Measurements from ENCODE around the gene ZFYVE28.
"Not testable (repeated sequence)": the region's sequence is repeated elsewhere in the genome, so short reads cannot be mapped to it uniquely, and the experiment has no call there.

Gene ZFYVE28

GRCh38 chr4:2383220-2383631 is 35.2 kb downstream of the ZFYVE28 start:
- H3K79me2 ChIP-seq (ENCODE audit: control insufficient read depth, insufficient read depth, low read length); DNase-seq; H3K23ac ChIP-seq (ENCODE audit: low read length); H4K8ac ChIP-seq (ENCODE audit: low read depth, low read length); H2AK5ac ChIP-seq (ENCODE audit: low read length); H2BK5ac ChIP-seq (ENCODE audit: low read length); H3K9ac ChIP-seq (ENCODE audit: low read length); H3K4me1 ChIP-seq (ENCODE audit: control insufficient read depth, low read depth, low read length); H2BK15ac ChIP-seq (replicated peaks; ENCODE audit: low read depth); H3K27me3 ChIP-seq (ENCODE audit: insufficient read depth, low read length, poor library complexity); H3K4me3 ChIP-seq (ENCODE audit: low read length); H3K56ac ChIP-seq (ENCODE audit: low read length); H3K36me3 ChIP-seq (ENCODE audit: control insufficient read depth, insufficient read depth, low read length); H3K27ac ChIP-seq (ENCODE audit: low read depth, low read length); H2BK120ac ChIP-seq (ENCODE audit: low read depth, low read length); H4K5ac ChIP-seq (ENCODE audit: low read length); H3K4me2 ChIP-seq (ENCODE audit: low read length); H3K18ac ChIP-seq (ENCODE audit: low read length); H3K79me1 ChIP-seq (ENCODE audit: low read length); H3K4ac ChIP-seq (ENCODE audit: low read depth, low read length): not testable (repeated sequence)
- no CpG with 5 or more reads among the region's 8 CpGs for WGBS (ENCODE audit: extremely low coverage, insufficient coverage, low lambda C conversion rate)

- not testable (repeated sequence) for H3K23ac ChIP-seq (ENCODE audit: low read length); H3K27me3 ChIP-seq (ENCODE audit: insufficient read depth, low read length, poor library complexity); H3K18ac ChIP-seq (ENCODE audit: low read length); H3K79me2 ChIP-seq (ENCODE audit: control insufficient read depth, insufficient read depth, low read length); H3K56ac ChIP-seq (ENCODE audit: low read length); H2BK120ac ChIP-seq (ENCODE audit: low read depth, low read length); H2BK5ac ChIP-seq (ENCODE audit: low read length); H4K8ac ChIP-seq (ENCODE audit: low read depth, low read length); H3K4me1 ChIP-seq (ENCODE audit: control insufficient read depth, low read depth, low read length); DNase-seq; H3K79me1 ChIP-seq (ENCODE audit: low read length); H2BK15ac ChIP-seq (replicated peaks; ENCODE audit: low read depth); H3K4me2 ChIP-seq (ENCODE audit: low read length); H2AK5ac ChIP-seq (ENCODE audit: low read length); H3K4me3 ChIP-seq (ENCODE audit: low read length); H3K4ac ChIP-seq (ENCODE audit: low read depth, low read length); H4K5ac ChIP-seq (ENCODE audit: low read length); H3K36me3 ChIP-seq (ENCODE audit: control insufficient read depth, insufficient read depth, low read length); H3K9ac ChIP-seq (ENCODE audit: low read length); H3K27ac ChIP-seq (ENCODE audit: low read depth, low read length)
- WGBS (ENCODE audit: extremely low coverage, insufficient coverage, low lambda C conversion rate) = no CpG with 5 or more reads among the region's 7 CpGs
These were observed 35.7 kb downstream of the ZFYVE28 start for GRCh38 chr4:2382769-2383202.

GRCh38 chr4:2380589-2380988 is 37.9 kb downstream of the ZFYVE28 start:
- H2BK5ac ChIP-seq (ENCODE audit: low read length); H2BK15ac ChIP-seq (replicated peaks; ENCODE audit: low read depth); H3K23ac ChIP-seq (ENCODE audit: low read length); DNase-seq; H4K5ac ChIP-seq (ENCODE audit: low read length); H2AK5ac ChIP-seq (ENCODE audit: low read length); H3K4me2 ChIP-seq (ENCODE audit: low read length); H3K4me3 ChIP-seq (ENCODE audit: low read length); H3K56ac ChIP-seq (ENCODE audit: low read length); H3K79me2 ChIP-seq (ENCODE audit: control insufficient read depth, insufficient read depth, low read length); H4K8ac ChIP-seq (ENCODE audit: low read depth, low read length); H3K27me3 ChIP-seq (ENCODE audit: insufficient read depth, low read length, poor library complexity); H3K79me1 ChIP-seq (ENCODE audit: low read length); H3K18ac ChIP-seq (ENCODE audit: low read length); H3K9ac ChIP-seq (ENCODE audit: low read length); H3K36me3 ChIP-seq (ENCODE audit: control insufficient read depth, insufficient read depth, low read length); H3K4ac ChIP-seq (ENCODE audit: low read depth, low read length); H2BK120ac ChIP-seq (ENCODE audit: low read depth, low read length); H3K4me1 ChIP-seq (ENCODE audit: control insufficient read depth, low read depth, low read length); H3K27ac ChIP-seq (ENCODE audit: low read depth, low read length): not testable (repeated sequence)
- no CpG with 5 or more reads among the region's 6 CpGs for WGBS (ENCODE audit: extremely low coverage, insufficient coverage, low lambda C conversion rate)

- no peak overlapping the region for H2BK15ac ChIP-seq (replicated peaks; ENCODE audit: low read depth)
- H3K23ac ChIP-seq (ENCODE audit: low read length) = no peak overlapping the region
- no peak overlapping the region for H2AK5ac ChIP-seq (ENCODE audit: low read length)
- no peak overlapping the region for H3K56ac ChIP-seq (ENCODE audit: low read length)
- H3K36me3 ChIP-seq (ENCODE audit: control insufficient read depth, insufficient read depth, low read length) = no peaks in the 10 kb centered on the region
- H3K27ac ChIP-seq (ENCODE audit: low read depth, low read length) = no peak overlapping the region
- no peak overlapping the region for H3K4ac ChIP-seq (ENCODE audit: low read depth, low read length)
- no peak overlapping the region for H3K4me2 ChIP-seq (ENCODE audit: low read length)
- DNase-seq = no peak
- H4K8ac ChIP-seq (ENCODE audit: low read depth, low read length) = no peak overlapping the region
- no peaks in the 10 kb centered on the region for H3K79me2 ChIP-seq (ENCODE audit: control insufficient read depth, insufficient read depth, low read length)
- no peak overlapping the region for H3K18ac ChIP-seq (ENCODE audit: low read length)
- H4K5ac ChIP-seq (ENCODE audit: low read length) = no peak overlapping the region
- no peaks in the 10 kb centered on the region for H3K27me3 ChIP-seq (ENCODE audit: insufficient read depth, low read length, poor library complexity)
- H3K4me1 ChIP-seq (ENCODE audit: control insufficient read depth, low read depth, low read length) = no peaks in the 10 kb centered on the region
- no peak overlapping the region for H2BK5ac ChIP-seq (ENCODE audit: low read length)
- no peak overlapping the region for H2BK120ac ChIP-seq (ENCODE audit: low read depth, low read length)
- no peak overlapping the region for H3K4me3 ChIP-seq (ENCODE audit: low read length)
- H3K79me1 ChIP-seq (ENCODE audit: low read length) = no peaks in the 10 kb centered on the region
- no CpG with 5 or more reads among the region's 3 CpGs for WGBS (ENCODE audit: extremely low coverage, insufficient coverage, low lambda C conversion rate)
- H3K9ac ChIP-seq (ENCODE audit: low read length) = no peak overlapping the region
These were observed 39.5 kb downstream of the ZFYVE28 start for GRCh38 chr4:2378898-2379297.

- H3K4me3 ChIP-seq (ENCODE audit: low read length) = no peak overlapping the region
- H3K23ac ChIP-seq (ENCODE audit: low read length) = no peak overlapping the region
- no peak overlapping the region for H4K5ac ChIP-seq (ENCODE audit: low read length)
- H3K4ac ChIP-seq (ENCODE audit: low read depth, low read length) = no peak overlapping the region
- H2AK5ac ChIP-seq (ENCODE audit: low read length) = no peak overlapping the region
- H3K27me3 ChIP-seq (ENCODE audit: insufficient read depth, low read length, poor library complexity) = no peaks in the 10 kb centered on the region
- no peaks in the 10 kb centered on the region for H3K36me3 ChIP-seq (ENCODE audit: control insufficient read depth, insufficient read depth, low read length)
- H3K56ac ChIP-seq (ENCODE audit: low read length) = no peak overlapping the region
- DNase-seq = no peak
- H3K4me1 ChIP-seq (ENCODE audit: control insufficient read depth, low read depth, low read length) = no peaks in the 10 kb centered on the region
- no CpG with 5 or more reads among the region's 5 CpGs for WGBS (ENCODE audit: extremely low coverage, insufficient coverage, low lambda C conversion rate)
- no peak overlapping the region for H3K27ac ChIP-seq (ENCODE audit: low read depth, low read length)
- H3K4me2 ChIP-seq (ENCODE audit: low read length) = no peak overlapping the region
- H3K79me2 ChIP-seq (ENCODE audit: control insufficient read depth, insufficient read depth, low read length) = no peaks in the 10 kb centered on the region
- no peak overlapping the region for H2BK15ac ChIP-seq (replicated peaks; ENCODE audit: low read depth)
- no peak overlapping the region for H2BK5ac ChIP-seq (ENCODE audit: low read length)
- no peak overlapping the region for H3K18ac ChIP-seq (ENCODE audit: low read length)
- no peaks in the 10 kb centered on the region for H3K79me1 ChIP-seq (ENCODE audit: low read length)
- H2BK120ac ChIP-seq (ENCODE audit: low read depth, low read length) = no peak overlapping the region
- no peak overlapping the region for H3K9ac ChIP-seq (ENCODE audit: low read length)
- no peak overlapping the region for H4K8ac ChIP-seq (ENCODE audit: low read depth, low read length)
These were observed 40.0 kb downstream of the ZFYVE28 start for GRCh38 chr4:2378401-2378800.

- Histone ChIP-seq H3K56ac (ENCODE audit: low read length) (no peak overlapping the region), H3K9ac (ENCODE audit: low read length) (no peak overlapping the region), H3K18ac (ENCODE audit: low read length) (no peak overlapping the region), H3K27me3 (ENCODE audit: insufficient read depth, low read length, poor library complexity) (no peaks in the 10 kb centered on the region), H3K4me2 (ENCODE audit: low read length) (no peak overlapping the region), H3K4me1 (ENCODE audit: control insufficient read depth, low read depth, low read length) (no peaks in the 10 kb centered on the region), H3K79me1 (ENCODE audit: low read length) (no peaks in the 10 kb centered on the region), H2BK15ac (replicated peaks; ENCODE audit: low read depth) (no peak overlapping the region), H4K8ac (ENCODE audit: low read depth, low read length) (no peak overlapping the region), H2AK5ac (ENCODE audit: low read length) (no peak overlapping the region), H3K4ac (ENCODE audit: low read depth, low read length) (no peak overlapping the region), H3K27ac (ENCODE audit: low read depth, low read length) (no peak overlapping the region), H3K4me3 (ENCODE audit: low read length) (no peak overlapping the region), H2BK120ac (ENCODE audit: low read depth, low read length) (no peak overlapping the region), H3K23ac (ENCODE audit: low read length) (no peak overlapping the region), H3K79me2 (ENCODE audit: control insufficient read depth, insufficient read depth, low read length) (no peaks in the 10 kb centered on the region), H4K5ac (ENCODE audit: low read length) (no peak overlapping the region), H3K36me3 (ENCODE audit: control insufficient read depth, insufficient read depth, low read length) (no peaks in the 10 kb centered on the region), H2BK5ac (ENCODE audit: low read length) (no peak overlapping the region)
- DNase-seq = no peak
- no CpG with 5 or more reads among the region's 14 CpGs for WGBS (ENCODE audit: extremely low coverage, insufficient coverage, low lambda C conversion rate)
These were observed 41.2 kb downstream of the ZFYVE28 start for GRCh38 chr4:2377241-2377640.
